Sigmoid colon (tissue), 7 donors: ENCODE measurements around the gene ENTHD1. TPM values are rescaled to one million over a fixed set of nuclear protein-coding genes. Genes with fewer than 3 reads are reported as not detected.

ENCODE experiments used
- DNase-seq: peaks from one replicate; pipeline ENCODE4 v3.0.0-alpha.2; 2019
- H3K27ac ChIP-seq, 4 donors: fragments of 200-600 bp; sonication (generic); one replicate each; pipeline ENCODE4 v1.5.1; 2016 to 2019; ENCODE audit warnings: mild to moderate bottlenecking in 1 of 4
- H3K27me3 ChIP-seq, 3 donors: fragments of 200-600 bp; sonication (generic); one replicate each; pipeline ENCODE4 v1.5.1; 2019; ENCODE audit warnings: mild to moderate bottlenecking in 1 of 3
- H3K36me3 ChIP-seq, 4 donors: fragments of 200-600 bp; sonication (generic); one replicate each; pipeline ENCODE4 v1.5.1; 2016 to 2019
- H3K4me1 ChIP-seq, 4 donors: fragments of 200-600 bp; sonication (generic); one replicate each; pipeline ENCODE4 v1.5.1; 2017 to 2019
- H3K4me3 ChIP-seq, 4 donors: fragments of 200-600 bp; sonication (generic); one replicate each; pipeline ENCODE4 v1.5.1; 2017 to 2019; ENCODE audit warnings: mild to moderate bottlenecking in 2 of 4, moderate library complexity in 1 of 4
- H3K9me3 ChIP-seq, 4 donors: fragments of 200-600 bp in 3 of 4; sonication (generic) in 3 of 4; one replicate each; pipeline versions ENCODE4 v1.5.1 to v1.6.1; 2013 to 2019
- CTCF ChIP-seq, 4 experiments: fragments of 450-650 bp in 3 of 4; fragments of 200-600 bp in 1 of 4; IDR thresholded peaks; one replicate each; pipeline ENCODE4 v1.5.1; 2016 to 2019; ENCODE audit warnings: antibody characterized with exemption in 4 of 4, mild to moderate bottlenecking in 3 of 4, moderate library complexity in 2 of 4
- EP300 ChIP-seq, 4 donors: sonication (generic); formaldehyde crosslinking; IDR thresholded peaks; one replicate each; pipeline ENCODE4 v1.6.1; 2017; ENCODE audit warnings: antibody characterized with exemption in 4 of 4
- POLR2A ChIP-seq, 2 donors: fragments of 450-650 bp; IDR thresholded peaks; one replicate each; pipeline ENCODE4 v1.6.1; 2016; ENCODE audit warnings: antibody characterized with exemption in 2 of 2, mild to moderate bottlenecking in 2 of 2, moderate library complexity in 2 of 2
- POLR2AphosphoS5 ChIP-seq, 4 donors: sonication (generic); formaldehyde crosslinking; IDR thresholded peaks; one replicate each; pipeline ENCODE4 v1.6.1; 2017; ENCODE audit warnings: antibody characterized with exemption in 4 of 4
- WGBS, 2 donors: extraction: QIAGEN DNeasy Blood & Tissue Kit; methylation state at CpG; one replicate each; pipeline ENCODE4 v1.1.7; 2013; 5-methylcytosine and 5-hydroxymethylcytosine counted together
- intact Hi-C: fragments of 100-400 bp; cut with DNase I; formaldehyde crosslinking; loops from one replicate; pipeline ENCODE4 v1.15.1; 2023
- polyA plus RNA-seq, 3 donors: library from polyadenylated mRNA; stranded (reverse); fragments of 200-250 nt; gene quantifications; one replicate each; pipeline ENCODE4 v1.2.3, GENCODE V29; 2013
- total RNA-seq, 4 donors: library from RNA; depleted of rRNA; stranded (reverse); fragments of >200 nt; gene quantifications; one replicate each; pipeline ENCODE4 v1.1.0, GENCODE V29; 2016
- donor health status: healthy with polysubstance abuse.
- donor health status: Bipolar disorder and iron deficiency.
- donor health status: healthy.

ENTHD1 gene
- total and polyA plus RNA-seq, 7 donors = 0.09 TPM; not detected in 6

- Histone ChIP-seq H3K4me3 (no peak overlapping the region), H3K4me1 (no peaks in the 10 kb centered on the region), H3K27ac (no peak overlapping the region), H3K27me3 (peaks cover 0 to 16% (median 0%) of the 10 kb centered on the region in 3 donors), H3K9me3 (no peaks in the 10 kb centered on the region), H3K36me3 (no peaks in the 10 kb centered on the region)
- no peak for DNase-seq
- no peak for TF ChIP-seq POLR2AphosphoS5 (IDR thresholded peaks at IDR 0.05)
- no peak for TF ChIP-seq POLR2A (IDR thresholded peaks at IDR 0.05)
- TF ChIP-seq CTCF (IDR thresholded peaks at IDR 0.05) = no peak
- no peak for TF ChIP-seq EP300 (IDR thresholded peaks at IDR 0.05)
- intact Hi-C loops = no loop called here
- 89 to 93% methylated on average over 8 of the region's 8 CpGs for WGBS, 2 donors
These were observed 179.2 kb downstream of the ENTHD1 start for GRCh38 chr22:39714321-39714720.

- H3K27me3 ChIP-seq = peaks cover 0 to 16% (median 0%) of the 10 kb centered on the region in 3 donors
- intact Hi-C loops = no loop called here
- no peak for TF ChIP-seq CTCF (IDR thresholded peaks at IDR 0.05)
- TF ChIP-seq POLR2A (IDR thresholded peaks at IDR 0.05) = no peak
- TF ChIP-seq EP300 (IDR thresholded peaks at IDR 0.05) = no peak
- TF ChIP-seq POLR2AphosphoS5 (IDR thresholded peaks at IDR 0.05) = no peak
These were observed 179.7 kb downstream of the ENTHD1 start for GRCh38 chr22:39713799-39714290.

GRCh38 chr22:39712751-39713525, 180.6 kb downstream of the ENTHD1 start:
- 43 to 70% methylated on average over 18 of the region's 18 CpGs for WGBS, 2 donors
- H3K4me1 ChIP-seq = no peaks in the 10 kb centered on the region
- TF ChIP-seq POLR2A (IDR thresholded peaks at IDR 0.05) (no peak), CTCF (IDR thresholded peaks at IDR 0.05) (no peak)
- H3K9me3 ChIP-seq = no peaks in the 10 kb centered on the region
- H3K27me3 ChIP-seq = peaks cover 0 to 16% (median 0%) of the 10 kb centered on the region in 3 donors
- no peak overlapping the region for H3K27ac ChIP-seq
- no peaks in the 10 kb centered on the region for H3K36me3 ChIP-seq
- H3K4me3 ChIP-seq = no peak overlapping the region
- intact Hi-C loops = no loop called here
- DNase-seq = no peak

More at GRCh38 chr22:39713799-39714290, 179.7 kb downstream of the ENTHD1 start:
- Histone ChIP-seq H3K27ac (no peak overlapping the region), H3K4me1 (no peaks in the 10 kb centered on the region), H3K4me3 (no peak overlapping the region), H3K36me3 (no peaks in the 10 kb centered on the region), H3K9me3 (no peaks in the 10 kb centered on the region)
- WGBS, 2 donors = 90% methylated on average over 10 of the region's 10 CpGs
- no peak for DNase-seq

GRCh38 chr22:39712081-39712480, 181.5 kb downstream of the ENTHD1 start:
- Histone ChIP-seq H3K9me3 (no peaks in the 10 kb centered on the region), H3K4me1 (no peaks in the 10 kb centered on the region), H3K27me3 (peaks cover 0 to 16% (median 0%) of the 10 kb centered on the region in 3 donors), H3K4me3 (no peak overlapping the region), H3K27ac (no peak overlapping the region), H3K36me3 (no peaks in the 10 kb centered on the region)
- intact Hi-C loops = no loop called here
- no peak for DNase-seq
- 87 to 92% methylated on average over 1 of the region's 1 CpG for WGBS, 2 donors
- TF ChIP-seq EP300 (IDR thresholded peaks at IDR 0.05) (no peak), POLR2A (IDR thresholded peaks at IDR 0.05) (no peak), POLR2AphosphoS5 (IDR thresholded peaks at IDR 0.05) (no peak), CTCF (IDR thresholded peaks at IDR 0.05) (no peak)
